HG03103 (cell line): ENCODE results near the gene HNMT.
"Not testable (repeated sequence)": the region's sequence is repeated elsewhere in the genome, so short reads cannot be mapped to it uniquely, and the experiment has no call there.

Source experiments
- ATAC-seq: cut with Tn5 transposase; IDR thresholded peaks from one replicate; pipeline ENCODE4 v1.9.1; 2021; ENCODE audit warnings: low read depth; ENCODE audit not compliant: unreplicated experiment

The HNMT gene

DNA sequence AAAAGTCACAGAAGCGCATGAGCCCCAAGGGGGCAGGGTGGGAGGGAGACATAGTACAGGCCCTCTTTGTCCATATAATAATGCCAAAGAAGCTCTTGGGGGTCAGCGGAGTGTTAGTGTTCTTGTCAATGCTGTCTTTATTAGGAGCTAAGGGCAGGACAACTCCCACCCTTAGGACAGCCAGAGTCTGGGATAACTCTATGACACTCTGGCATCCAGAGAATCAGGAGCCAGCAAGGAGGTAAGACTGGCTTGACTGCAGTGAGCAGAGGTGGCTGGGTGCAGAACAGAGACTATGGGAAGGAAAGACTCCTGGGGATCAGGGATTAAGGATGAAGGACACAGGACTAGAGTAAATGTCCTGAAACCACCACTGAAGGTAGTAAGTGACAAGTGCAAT lies 19.0 kb upstream of the HNMT start:
- no peak for ATAC-seq

- ATAC-seq, result no peak
Observed at GRCh38 chr2:137946227-137946626, 18.0 kb upstream of the HNMT start.

- ATAC-seq, result no peak
Observed at GRCh38 chr2:137947032-137947727, 17.1 kb upstream of the HNMT start.

GRCh38 chr2:137947728-137948336 lies 16.4 kb upstream of the HNMT start:
- ATAC-seq, result peak; percentile 41

- no peak for ATAC-seq
Observed at GRCh38 chr2:137948894-137949293, 15.4 kb upstream of the HNMT start.

- ATAC-seq, result no peak
Observed at GRCh38 chr2:137950238-137950637, 14.0 kb upstream of the HNMT start.

DNA sequence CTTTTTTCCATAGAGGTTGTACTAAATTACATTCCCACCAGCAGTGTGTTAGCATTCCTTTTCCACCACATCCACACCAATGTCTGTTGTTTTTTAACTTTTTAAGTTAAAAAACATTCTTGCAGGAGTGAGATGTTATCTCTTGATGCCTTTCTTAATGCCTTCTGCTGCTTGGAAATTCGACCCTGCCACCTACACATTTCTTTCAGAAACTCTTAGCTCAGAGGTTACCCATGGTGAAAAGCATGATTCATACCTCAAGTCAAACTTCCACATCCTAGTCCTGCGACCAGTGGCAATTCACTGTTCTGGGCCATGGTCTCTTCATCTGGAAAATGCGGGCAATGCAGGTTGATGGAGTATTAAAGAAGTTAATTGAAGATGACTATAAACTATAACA lies 12.7 kb upstream of the HNMT start:
- ATAC-seq, result no peak

DNA sequence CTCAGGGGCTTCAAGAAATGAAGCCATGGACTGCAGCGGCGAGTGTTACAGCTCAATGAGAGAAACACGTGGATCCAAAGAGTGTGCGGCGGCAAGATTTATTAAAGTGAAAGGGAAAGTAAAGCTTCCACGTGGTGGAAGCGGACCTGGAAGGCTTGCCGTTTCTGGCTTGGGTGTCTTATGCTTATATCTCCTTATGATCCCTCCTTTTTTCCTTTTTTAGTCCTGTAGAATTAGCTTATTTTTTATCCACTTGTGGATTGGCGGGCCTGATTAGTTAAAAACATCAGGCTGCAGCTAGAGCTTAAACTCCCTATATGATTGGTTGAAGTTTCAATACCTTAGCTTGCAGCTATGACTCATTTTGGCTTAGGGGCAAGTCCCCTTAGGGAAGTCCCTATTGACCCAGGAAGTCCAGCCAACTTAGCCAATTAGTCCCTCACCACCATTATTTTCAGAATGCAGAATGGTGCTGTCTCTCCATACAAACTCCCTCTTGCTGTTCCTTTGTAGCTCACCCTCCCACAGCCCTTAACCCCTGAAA lies 11.6 kb upstream of the HNMT start:
- peak; percentile 40 for ATAC-seq

GRCh38 chr2:137955536-137955935 lies 8.7 kb upstream of the HNMT start:
- ATAC-seq, result no peak

- no peak for ATAC-seq
Observed at GRCh38 chr2:137957033-137957432, 7.2 kb upstream of the HNMT start.

DNA sequence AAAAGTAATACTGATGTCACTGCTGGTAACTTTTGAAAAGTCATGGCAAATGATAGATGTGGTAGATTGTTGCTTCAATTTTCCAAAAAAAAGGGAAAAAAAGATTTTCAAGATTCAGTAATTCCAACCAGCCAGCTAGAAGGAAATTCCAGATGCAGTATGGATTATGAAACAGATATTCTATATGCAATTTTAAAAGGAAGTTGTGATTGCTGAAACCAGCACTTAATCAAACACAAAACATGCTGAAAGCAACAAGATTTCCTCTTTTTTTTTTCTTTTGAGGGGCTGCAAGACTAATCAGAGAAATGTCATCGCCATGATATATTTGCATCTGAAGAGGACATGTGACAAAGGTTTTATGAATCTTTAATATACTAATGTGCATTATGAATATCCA lies 5.1 kb upstream of the HNMT start:
- ATAC-seq, result no peak

GRCh38 chr2:137960223-137960622 lies 4.0 kb upstream of the HNMT start:
- no peak for ATAC-seq

DNA sequence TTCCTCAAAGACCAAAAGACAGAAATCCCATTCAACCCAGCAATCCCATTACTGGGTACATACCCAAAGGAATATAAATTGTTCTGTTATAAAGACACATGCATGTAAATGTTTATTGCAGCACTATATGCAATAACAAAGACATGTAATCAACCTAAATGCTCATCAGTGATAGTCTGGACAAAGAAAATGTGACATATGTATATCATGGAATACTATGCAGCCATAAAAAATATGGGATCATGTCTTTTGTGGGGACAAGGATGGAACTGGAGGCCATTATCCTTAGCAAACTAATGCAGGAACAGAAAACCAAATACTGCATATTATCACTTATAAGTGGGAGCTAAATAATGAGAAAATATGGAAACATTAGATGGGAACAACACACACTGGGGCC lies 2.7 kb upstream of the HNMT start:
- ATAC-seq, result no peak

DNA sequence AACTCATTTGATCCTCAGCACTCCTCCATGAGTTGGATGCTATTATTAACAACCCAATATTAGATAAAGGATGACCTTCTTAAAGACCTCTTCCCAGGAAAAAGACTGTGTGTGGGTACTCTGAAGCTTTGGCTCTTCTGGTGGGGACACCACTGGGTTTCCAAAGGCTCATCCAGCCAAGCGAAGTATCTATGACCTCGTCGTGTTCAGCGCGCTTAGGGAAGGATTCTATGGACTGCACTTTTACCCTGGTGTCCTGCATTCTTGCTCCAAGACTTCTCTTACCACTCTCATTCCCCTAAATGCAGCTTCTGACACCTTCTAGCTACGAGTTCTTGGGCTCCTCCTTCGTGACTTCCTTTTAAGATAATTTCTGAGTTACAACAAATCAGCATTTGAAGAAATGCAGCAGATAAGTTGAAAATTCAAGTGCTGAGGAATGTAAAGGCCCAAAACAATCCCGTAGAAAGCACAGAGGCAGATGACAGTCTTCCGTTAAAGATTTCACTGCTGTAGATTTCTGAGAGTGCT lies 673 bp upstream of the HNMT start:
- no peak for ATAC-seq

DNA sequence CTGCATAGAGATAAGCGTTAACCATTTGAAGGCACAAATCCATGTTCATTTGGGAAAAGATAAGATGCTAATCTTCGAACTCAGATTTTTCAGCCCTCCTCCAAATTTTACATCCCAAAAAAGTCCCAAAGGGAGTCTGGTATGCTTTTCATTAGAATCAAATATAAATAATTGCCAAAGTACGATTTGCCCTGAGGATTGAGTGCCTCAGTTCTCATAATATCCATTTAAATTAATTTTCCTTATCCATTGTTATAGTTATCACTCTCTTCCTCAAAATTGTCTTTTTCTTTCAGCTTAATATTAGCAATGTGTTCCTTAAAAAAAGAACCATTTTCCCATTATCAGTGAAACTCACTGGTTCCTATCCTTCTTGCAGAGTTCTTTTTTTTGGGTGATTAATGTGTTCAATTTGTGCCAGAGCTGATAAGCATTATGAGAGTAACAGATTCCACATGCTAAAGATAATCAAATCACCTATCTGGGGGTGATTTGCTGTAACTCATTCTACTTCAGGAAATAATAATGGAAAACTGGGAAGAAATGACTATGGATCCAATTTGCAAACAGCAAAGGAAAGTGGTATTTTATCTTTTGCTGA lies 686 bp downstream of the HNMT start:
- no peak for ATAC-seq

- no peak for ATAC-seq
Observed at GRCh38 chr2:137966043-137966442, 1.8 kb downstream of the HNMT start.

- no peak for ATAC-seq
Observed at GRCh38 chr2:137967042-137967441, 2.8 kb downstream of the HNMT start.

DNA sequence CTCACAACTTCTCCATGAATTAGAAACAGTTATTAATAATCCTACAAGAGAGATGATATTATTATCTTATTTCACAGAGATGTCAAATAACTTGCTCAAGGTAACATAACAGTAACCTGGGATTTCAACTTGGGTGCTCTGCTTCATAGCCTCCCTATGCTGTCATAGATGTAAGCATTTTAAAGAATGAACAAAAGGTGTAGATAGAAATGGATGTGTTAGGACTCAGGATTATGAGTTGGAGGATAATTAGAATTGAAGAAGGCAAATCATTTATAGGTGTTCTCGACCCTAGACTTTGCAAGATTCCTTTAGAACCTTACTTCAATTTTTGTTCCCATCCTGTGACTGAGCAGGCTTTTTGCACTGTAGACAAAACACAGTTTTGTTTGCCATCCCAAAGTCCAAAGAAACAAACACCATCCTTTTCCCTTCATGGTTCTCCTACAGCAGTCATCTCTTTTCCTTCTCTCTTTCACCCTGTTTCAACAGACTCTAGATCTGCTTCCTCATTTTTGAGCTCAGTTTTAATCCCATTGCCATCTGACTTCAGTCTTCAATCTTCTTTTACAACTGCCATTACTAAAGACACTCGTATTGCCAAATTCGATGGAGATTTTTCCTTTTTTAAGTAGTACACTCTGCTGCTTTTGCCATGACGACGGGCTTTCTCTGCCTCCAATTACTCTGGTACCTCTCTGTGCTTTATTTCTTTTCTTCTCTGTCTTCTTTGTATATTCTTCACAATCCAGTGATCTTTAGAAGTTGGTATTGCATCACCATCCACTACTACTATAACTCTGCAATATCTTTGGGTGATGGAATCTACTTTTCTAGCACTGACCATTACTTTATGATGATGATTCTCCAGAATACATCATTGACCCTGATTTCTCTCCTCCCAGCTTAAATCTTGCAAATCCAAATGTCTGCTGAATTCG lies 4.5 kb downstream of the HNMT start:
- ATAC-seq, result no peak

- no peak for ATAC-seq
Observed at GRCh38 chr2:137969418-137969765, 5.1 kb downstream of the HNMT start.

- no peak for ATAC-seq
Observed at GRCh38 chr2:137969876-137970275, 5.6 kb downstream of the HNMT start.

DNA sequence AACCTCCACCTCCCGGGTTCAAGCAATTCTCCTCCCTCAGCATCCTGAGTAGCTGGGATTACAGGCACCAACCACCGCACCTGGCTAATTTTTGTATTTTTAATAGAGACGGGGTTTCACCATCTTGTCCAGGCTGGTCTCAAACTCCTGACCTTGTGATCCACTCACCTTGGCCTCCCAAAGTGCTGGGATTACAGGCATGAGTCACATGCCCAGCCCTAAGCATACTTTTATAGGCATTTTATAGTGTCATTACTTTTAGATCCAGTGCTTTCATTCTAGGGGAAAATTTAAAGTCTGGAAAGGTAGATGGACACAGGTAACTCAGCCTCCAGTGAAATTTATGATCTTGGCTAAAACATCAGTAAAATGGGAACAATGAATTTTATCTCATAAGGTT lies 7.0 kb downstream of the HNMT start:
- ATAC-seq, result not testable (repeated sequence)
